ENCODE data around the gene PRR14. TPM values are rescaled to one million over a fixed set of nuclear protein-coding genes. Genes with fewer than 3 reads are reported as not detected.
A peak's percentile ranks its signal among the peaks of the same experiment; 100 is the strongest.
"Not testable (repeated sequence)": the region's sequence is repeated elsewhere in the genome, so short reads cannot be mapped to it uniquely, and the experiment has no call there.

The PRR14 gene
- total RNA-seq, 4 donors from 2014 or later = 21.7 to 49.2 (median 41.8) TPM

DNA sequence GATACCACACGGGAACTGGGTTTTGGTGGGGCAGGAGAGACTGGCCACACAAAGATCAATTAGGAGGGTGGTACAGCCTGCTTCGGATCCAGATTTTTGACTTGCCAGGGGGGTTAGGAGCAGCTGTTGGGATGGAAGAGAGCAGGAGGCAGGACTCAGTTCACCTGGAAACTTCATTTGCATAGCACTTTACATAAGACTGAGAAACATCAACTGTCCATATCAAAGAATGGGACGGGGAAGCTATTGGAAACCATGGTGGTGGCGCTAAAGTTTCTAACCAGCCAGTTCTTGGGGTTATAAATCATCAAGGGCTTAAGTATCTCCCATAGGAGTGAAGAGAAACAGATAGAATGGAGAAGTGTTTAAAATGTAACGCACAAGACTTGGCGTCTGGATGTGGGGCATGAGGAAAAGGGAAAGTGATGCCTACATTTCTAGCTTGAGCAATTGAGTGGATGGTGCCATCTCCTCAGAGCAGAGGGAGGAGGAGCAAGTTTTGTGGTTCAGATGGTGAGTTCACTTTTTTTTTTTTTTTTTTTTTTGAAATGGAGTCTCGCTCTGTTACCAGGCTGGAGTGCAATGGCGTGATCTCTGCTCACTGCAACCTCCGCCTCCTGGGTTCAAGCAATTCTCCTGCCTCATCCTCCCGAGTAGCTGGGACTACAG, 41.8 kb downstream of the PRR14 start:
- Histone ChIP-seq H3K9me3 (no peaks in the 10 kb centered on the region), H3K4me1 (peaks cover 0 to 13% (median 0%) of the 10 kb centered on the region in 3 donors), H3K27me3 (peaks cover 11% of the 10 kb centered on the region), H3K4me3 (no peak overlapping the region), H3K27ac (no peak overlapping the region), H3K36me3 (no peaks in the 10 kb centered on the region)
- 46 to 66% methylated on average over 4 to 9 of the region's 10 CpGs for WGBS, 2 donors (ENCODE audit: low coverage in 1 of 2)
- no peak for TF ChIP-seq EP300 (IDR thresholded peaks at IDR 0.05)
- no peak for TF ChIP-seq POLR2AphosphoS5 (IDR thresholded peaks at IDR 0.05)
- no peak for TF ChIP-seq POLR2A (IDR thresholded peaks at IDR 0.05)
- TF ChIP-seq, protein P1, sequence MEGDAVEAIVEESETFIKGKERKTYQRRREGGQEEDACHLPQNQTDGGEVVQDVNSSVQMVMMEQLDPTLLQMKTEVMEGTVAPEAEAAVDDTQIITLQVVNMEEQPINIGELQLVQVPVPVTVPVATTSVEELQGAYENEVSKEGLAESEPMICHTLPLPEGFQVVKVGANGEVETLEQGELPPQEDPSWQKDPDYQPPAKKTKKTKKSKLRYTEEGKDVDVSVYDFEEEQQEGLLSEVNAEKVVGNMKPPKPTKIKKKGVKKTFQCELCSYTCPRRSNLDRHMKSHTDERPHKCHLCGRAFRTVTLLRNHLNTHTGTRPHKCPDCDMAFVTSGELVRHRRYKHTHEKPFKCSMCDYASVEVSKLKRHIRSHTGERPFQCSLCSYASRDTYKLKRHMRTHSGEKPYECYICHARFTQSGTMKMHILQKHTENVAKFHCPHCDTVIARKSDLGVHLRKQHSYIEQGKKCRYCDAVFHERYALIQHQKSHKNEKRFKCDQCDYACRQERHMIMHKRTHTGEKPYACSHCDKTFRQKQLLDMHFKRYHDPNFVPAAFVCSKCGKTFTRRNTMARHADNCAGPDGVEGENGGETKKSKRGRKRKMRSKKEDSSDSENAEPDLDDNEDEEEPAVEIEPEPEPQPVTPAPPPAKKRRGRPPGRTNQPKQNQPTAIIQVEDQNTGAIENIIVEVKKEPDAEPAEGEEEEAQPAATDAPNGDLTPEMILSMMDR (IDR thresholded peaks at IDR 0.05) = no peak
- ATAC-seq = no peak

DNA sequence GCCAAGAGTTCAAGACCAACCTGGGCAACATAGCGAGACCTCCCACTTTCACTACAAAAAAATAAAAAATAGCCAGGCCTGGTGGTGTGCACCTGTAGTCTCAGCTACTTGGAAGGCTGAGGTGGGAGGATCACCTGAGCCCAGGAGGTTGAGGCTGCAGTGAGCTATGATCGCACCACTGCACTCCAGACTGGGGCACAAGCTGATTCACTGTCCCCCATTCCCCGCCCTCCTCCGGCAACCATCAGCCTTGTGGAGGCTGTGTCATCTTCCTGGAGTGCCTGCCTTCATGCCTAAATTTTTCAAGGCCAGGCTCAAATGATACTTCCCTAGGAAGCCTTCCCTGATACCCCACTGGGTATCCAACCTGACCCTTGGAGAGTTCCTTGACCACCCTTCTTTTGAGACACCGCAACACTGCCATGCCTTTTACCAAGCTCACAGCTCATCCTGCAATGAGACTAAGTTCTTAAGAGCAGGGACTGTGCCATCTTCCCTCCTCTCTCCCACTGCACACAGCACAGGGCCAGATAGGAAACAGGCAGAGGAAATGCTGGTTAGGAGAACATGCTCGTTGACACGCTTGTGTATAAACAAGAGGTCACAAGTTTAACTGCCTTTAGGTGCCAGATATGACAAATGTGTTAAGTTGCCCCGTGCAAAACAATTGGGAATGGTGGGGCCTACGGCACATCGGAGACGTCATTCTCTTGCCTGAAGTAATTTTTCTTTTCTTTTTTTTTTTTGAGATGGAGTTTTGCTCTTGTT, 44.4 kb downstream of the PRR14 start:
- no peak overlapping the region for H3K27ac ChIP-seq
- H3K27me3 ChIP-seq = peaks cover 6% of the 10 kb centered on the region
- H3K36me3 ChIP-seq = peaks cover 0 to 4% of the 10 kb centered on the region in 2 donors
- peaks cover 0 to 26% (median 8%) of the 10 kb centered on the region in 3 donors for H3K4me1 ChIP-seq
- WGBS, 2 donors (ENCODE audit: low coverage in 1 of 2) = 79 to 83% methylated on average over 5 to 6 of the region's 11 CpGs
- no peak overlapping the region for H3K4me3 ChIP-seq
- H3K9me3 ChIP-seq = no peaks in the 10 kb centered on the region
- ATAC-seq = no peak
- TF ChIP-seq, protein P1 (IDR thresholded peaks at IDR 0.05) = no peak
- TF ChIP-seq POLR2AphosphoS5 (IDR thresholded peaks at IDR 0.05) = no peak
- TF ChIP-seq EP300 (IDR thresholded peaks at IDR 0.05) = no peak
- no peak for TF ChIP-seq POLR2A (IDR thresholded peaks at IDR 0.05)

DNA sequence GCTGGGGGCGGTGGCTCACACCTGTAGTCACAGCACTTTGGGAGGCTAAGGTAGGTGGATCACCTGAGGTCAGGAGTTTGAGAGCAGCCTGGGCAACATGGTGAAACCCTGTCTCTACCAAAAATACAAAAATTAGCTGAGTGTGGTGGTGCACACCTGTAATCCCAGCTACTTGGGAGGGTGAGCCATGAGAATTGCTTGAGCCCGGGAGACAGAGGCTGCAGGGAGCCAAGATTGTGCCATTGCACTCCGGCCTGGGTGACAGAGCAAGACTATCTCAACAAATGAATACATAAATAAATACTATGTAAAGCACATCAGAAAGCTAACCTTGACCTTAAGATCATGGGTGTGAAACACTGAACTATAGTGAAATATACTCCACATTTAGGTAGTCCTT, 45.9 kb downstream of the PRR14 start:
- WGBS, 2 donors (ENCODE audit: low coverage in 1 of 2) = 82 to 96% methylated on average over 2 to 3 of the region's 3 CpGs
- not testable (repeated sequence) for ATAC-seq, H3K4me3 ChIP-seq, H3K27me3 ChIP-seq, H3K27ac ChIP-seq, H3K9me3 ChIP-seq
- peaks cover 0 to 20% of the 10 kb centered on the region in 2 donors for H3K36me3 ChIP-seq
- peaks cover 0 to 38% (median 14%) of the 10 kb centered on the region in 3 donors for H3K4me1 ChIP-seq

DNA sequence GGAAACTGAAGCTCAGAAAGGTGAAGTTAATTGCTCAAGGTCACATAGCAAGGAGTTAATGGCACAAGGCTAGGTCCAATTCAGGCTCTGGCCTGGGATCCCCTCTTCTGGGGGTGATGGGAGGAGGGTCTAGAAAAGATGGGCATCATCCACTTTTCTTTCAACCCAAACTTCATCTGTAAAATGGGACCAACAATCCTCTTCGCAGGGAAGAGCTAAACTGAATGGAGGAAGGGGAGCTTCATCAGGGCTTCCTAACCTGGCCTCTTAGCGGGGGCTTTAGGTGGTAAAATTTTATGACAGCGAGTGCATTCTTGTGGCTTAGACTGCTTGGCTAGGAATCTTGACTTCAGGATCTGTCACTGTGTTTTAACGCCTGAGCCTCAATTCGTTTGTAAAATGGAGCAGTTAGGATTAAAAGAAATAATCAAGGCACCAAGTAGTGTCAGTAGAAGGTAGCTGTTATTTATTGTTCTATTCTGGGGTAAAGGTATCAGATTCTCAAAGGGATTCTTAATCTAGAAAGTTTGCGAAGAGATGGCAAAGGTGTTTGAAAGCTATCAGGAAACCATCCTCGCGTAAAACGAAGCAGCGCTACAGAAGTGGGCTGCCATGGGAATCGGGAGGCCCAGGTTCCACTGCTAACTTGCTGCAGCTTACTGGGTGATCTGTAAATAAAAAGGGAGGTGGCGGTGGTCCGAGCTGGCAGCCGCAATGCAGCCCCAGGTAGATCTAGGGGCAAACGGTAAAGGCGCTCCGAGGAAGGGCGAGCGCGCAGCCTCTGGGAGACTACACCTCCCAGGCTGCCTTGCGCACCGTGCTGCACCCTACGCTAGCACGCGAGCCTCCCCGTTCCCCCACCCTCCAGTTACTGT, 46.7 kb downstream of the PRR14 start:
- H3K9me3 ChIP-seq = no peaks in the 10 kb centered on the region
- H3K4me3 ChIP-seq = peak overlapping the region; percentile 89 to 91
- peaks cover 0 to 38% (median 14%) of the 10 kb centered on the region in 3 donors for H3K4me1 ChIP-seq
- peak overlapping the region; percentile 98 to 99 (median 98) for H3K27ac ChIP-seq
- TF ChIP-seq POLR2A (IDR thresholded peaks at IDR 0.05) (no peak), EP300 (IDR thresholded peaks at IDR 0.05) (no peak), POLR2AphosphoS5 (IDR thresholded peaks at IDR 0.05) (no peak)
- TF ChIP-seq, protein P1 (IDR thresholded peaks at IDR 0.05) = no peak
- H3K36me3 ChIP-seq = peaks cover 0 to 28% of the 10 kb centered on the region in 2 donors
- 5 to 22% methylated on average over 4 to 14 of the region's 26 CpGs for WGBS, 2 donors (ENCODE audit: low coverage in 1 of 2)
- no peaks in the 10 kb centered on the region for H3K27me3 ChIP-seq
- ATAC-seq = no peak

Data from gastroesophageal sphincter (tissue), 4 donors.